Peyer's patch (tissue), 4 donors: Measurements from ENCODE around the gene HSPB8. TPM values are rescaled to one million over a fixed set of nuclear protein-coding genes. Genes with fewer than 3 reads are reported as not detected.

ENCODE experiments used
- DNase-seq, 3 donors: peaks; one replicate each; pipeline ENCODE4 v3.0.0-alpha.2; 2017 to 2019
- H3K27ac ChIP-seq, 4 donors: fragments of 200-600 bp; sonication (generic); one replicate each; pipeline ENCODE4 v1.5.1; 2016 to 2019
- H3K27me3 ChIP-seq, 2 donors: fragments of 200-600 bp; sonication (generic); one replicate each; pipeline ENCODE4 v1.5.1; 2019
- H3K36me3 ChIP-seq, 3 donors: fragments of 200-600 bp; sonication (generic); one replicate each; pipeline ENCODE4 v1.5.1; 2016 to 2019
- H3K4me1 ChIP-seq, 4 donors: fragments of 200-600 bp; sonication (generic); one replicate each; pipeline ENCODE4 v1.5.1; 2016 to 2019
- H3K4me3 ChIP-seq, 4 donors: fragments of 200-600 bp; sonication (generic); 1 replicate in 3 of 4; 2 replicates in 1 of 4; pipeline ENCODE4 v1.5.1; 2016 to 2019; ENCODE audit warnings: mild to moderate bottlenecking in 1 of 4
- H3K9me3 ChIP-seq, 4 donors: fragments of 200-600 bp; sonication (generic); one replicate each; pipeline ENCODE4 v1.5.1; 2016 to 2019; ENCODE audit warnings: mild to moderate bottlenecking in 1 of 4
- CTCF ChIP-seq, 6 experiments: fragments of 450-650 bp in 4 of 6; fragments of 200-600 bp in 2 of 6; sonication (generic) in 1 of 6; IDR thresholded peaks; one replicate each; pipeline ENCODE4 v1.5.1; 2017 to 2019; ENCODE audit warnings: antibody characterized with exemption in 6 of 6, mild to moderate bottlenecking in 3 of 6, moderate library complexity in 1 of 6
- POLR2A ChIP-seq, 2 donors: fragments of 450-650 bp; IDR thresholded peaks; one replicate each; pipeline ENCODE4 v1.5.1; 2017; ENCODE audit warnings: antibody characterized with exemption in 2 of 2, mild to moderate bottlenecking in 2 of 2, moderate library complexity in 2 of 2
- total RNA-seq, 4 donors: library from RNA; depleted of rRNA; stranded (reverse); fragments of >200 nt; gene quantifications; one replicate each; pipeline ENCODE4 v1.1.0, GENCODE V29; 2016

Gene HSPB8
- total RNA-seq, 4 donors from 2014 or later: 3.7 to 20.6 (median 8.4) TPM

- no peaks in the 10 kb centered on the region for H3K27me3 ChIP-seq
- H3K4me3 ChIP-seq: no peak overlapping the region
These were observed 25.0 kb upstream of the HSPB8 start for GRCh38 chr12:119153477-119154434.

DNA sequence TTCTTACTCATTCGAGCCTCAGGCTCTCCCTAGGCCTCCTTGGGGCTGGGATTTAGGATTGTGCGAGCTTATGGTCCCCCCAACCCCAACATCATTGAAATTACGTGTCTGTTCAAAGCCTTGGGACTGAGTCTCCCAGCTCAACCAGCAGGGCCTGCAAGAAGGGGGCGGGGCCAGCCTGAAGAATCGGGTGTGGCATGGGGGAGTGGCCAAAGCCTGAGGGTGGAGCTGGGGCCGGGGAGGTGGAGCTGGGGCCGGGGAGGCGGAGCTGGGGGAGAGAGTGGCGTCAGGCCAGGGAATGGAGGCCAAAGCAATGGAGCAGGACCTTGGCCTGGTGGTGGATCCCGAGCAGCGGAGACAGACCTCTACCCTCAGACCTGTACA, 24.3 kb upstream of the HSPB8 start:
- Histone ChIP-seq H3K27ac (no peak overlapping the region), H3K27me3 (no peaks in the 10 kb centered on the region), H3K36me3 (no peaks in the 10 kb centered on the region), H3K4me1 (no peaks in the 10 kb centered on the region), H3K4me3 (no peak overlapping the region), H3K9me3 (peaks cover 0 to 3% (median 0%) of the 10 kb centered on the region in 4 donors)
- TF ChIP-seq POLR2A (IDR thresholded peaks at IDR 0.05) (no peak), CTCF (IDR thresholded peaks at IDR 0.05) (no peak)
- DNase-seq: no peak

More at GRCh38 chr12:119153477-119154434, 25.0 kb upstream of the HSPB8 start:
- no peak overlapping the region for H3K27ac ChIP-seq
- DNase-seq: peak in 1 of 3 donors; percentile 55
- peaks cover 0 to 3% (median 0%) of the 10 kb centered on the region in 4 donors for H3K9me3 ChIP-seq
- H3K36me3 ChIP-seq: no peaks in the 10 kb centered on the region
- no peaks in the 10 kb centered on the region for H3K4me1 ChIP-seq
- TF ChIP-seq CTCF (IDR thresholded peaks at IDR 0.05) (no peak), POLR2A (IDR thresholded peaks at IDR 0.05) (no peak)

GRCh38 chr12:119156401-119157044, 22.2 kb upstream of the HSPB8 start:
- no peaks in the 10 kb centered on the region for H3K27me3 ChIP-seq
- no peak overlapping the region for H3K4me3 ChIP-seq
- TF ChIP-seq POLR2A (IDR thresholded peaks at IDR 0.05) (no peak), CTCF (IDR thresholded peaks at IDR 0.05) (no peak)
- peaks cover 0 to 3% (median 0%) of the 10 kb centered on the region in 4 donors for H3K9me3 ChIP-seq
- no peaks in the 10 kb centered on the region for H3K36me3 ChIP-seq
- H3K4me1 ChIP-seq: no peaks in the 10 kb centered on the region
- no peak for DNase-seq
- no peak overlapping the region for H3K27ac ChIP-seq

DNA sequence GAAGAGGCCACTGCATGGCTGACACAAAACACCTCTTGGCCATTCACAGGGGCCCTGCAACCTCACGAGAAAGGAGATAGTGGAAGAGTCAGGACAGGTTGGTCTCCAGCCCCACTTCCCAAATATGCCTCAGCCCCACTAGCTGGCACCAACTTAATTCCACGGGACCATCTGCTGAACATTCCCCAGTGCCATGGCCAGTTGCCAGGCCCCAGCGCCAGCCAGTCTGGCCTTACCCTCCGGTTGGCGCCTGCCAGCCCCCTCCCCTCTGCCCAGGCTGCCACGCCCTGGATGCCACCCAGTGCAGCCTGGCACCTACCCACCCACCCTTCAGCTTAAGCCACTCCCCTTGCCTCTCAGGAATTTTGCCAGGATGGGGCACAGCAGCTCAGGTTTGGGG, 21.2 kb upstream of the HSPB8 start:
- H3K36me3 ChIP-seq: no peaks in the 10 kb centered on the region
- H3K27ac ChIP-seq: no peak overlapping the region
- DNase-seq: no peak

GRCh38 chr12:119157978-119158377, 20.8 kb upstream of the HSPB8 start:
- DNase-seq: no peak
- no peaks in the 10 kb centered on the region for H3K36me3 ChIP-seq
- TF ChIP-seq POLR2A (IDR thresholded peaks at IDR 0.05) (no peak), CTCF (IDR thresholded peaks at IDR 0.05) (no peak)
- H3K4me1 ChIP-seq: no peaks in the 10 kb centered on the region
- H3K4me3 ChIP-seq: no peak overlapping the region
- H3K9me3 ChIP-seq: peaks cover 0 to 3% (median 0%) of the 10 kb centered on the region in 4 donors
- no peak overlapping the region for H3K27ac ChIP-seq
- H3K27me3 ChIP-seq: no peaks in the 10 kb centered on the region

More for the DNA sequence above, 21.2 kb upstream of the HSPB8 start:
- H3K27me3 ChIP-seq: no peaks in the 10 kb centered on the region
- no peak overlapping the region for H3K4me3 ChIP-seq
- H3K4me1 ChIP-seq: no peaks in the 10 kb centered on the region
- TF ChIP-seq CTCF (IDR thresholded peaks at IDR 0.05) (no peak), POLR2A (IDR thresholded peaks at IDR 0.05) (no peak)
- H3K9me3 ChIP-seq: peaks cover 0 to 3% (median 0%) of the 10 kb centered on the region in 4 donors
